ENCODE data around the gene SARS1.

GRCh38 chr1:109261006-109261405 is 47.3 kb downstream of the SARS1 start:
- TF ChIP-seq GATA2 (IDR thresholded peaks at IDR 0.05; ENCODE audit: low read depth, low read length) (no peak), GATA3 (IDR thresholded peaks at IDR 0.05; ENCODE audit: low read depth, low read length) (no peak)

Measured in SH-SY5Y (cell line).